ENCODE results near the gene PLPP1.

The PLPP1 gene

GRCh38 chr5:55535199-55535905 lies 588 bp upstream of the PLPP1 start:
- peak overlapping the region; percentile 94 for H3K4me3 ChIP-seq (ENCODE audit: low read length)
- DNase-seq (ENCODE audit: low read depth): no peak
- TF ChIP-seq CTCF (conservative IDR thresholded peaks at IDR 0.05; ENCODE audit: low read length): no peak; the same call in 1 of the 2 replicates

DNA sequence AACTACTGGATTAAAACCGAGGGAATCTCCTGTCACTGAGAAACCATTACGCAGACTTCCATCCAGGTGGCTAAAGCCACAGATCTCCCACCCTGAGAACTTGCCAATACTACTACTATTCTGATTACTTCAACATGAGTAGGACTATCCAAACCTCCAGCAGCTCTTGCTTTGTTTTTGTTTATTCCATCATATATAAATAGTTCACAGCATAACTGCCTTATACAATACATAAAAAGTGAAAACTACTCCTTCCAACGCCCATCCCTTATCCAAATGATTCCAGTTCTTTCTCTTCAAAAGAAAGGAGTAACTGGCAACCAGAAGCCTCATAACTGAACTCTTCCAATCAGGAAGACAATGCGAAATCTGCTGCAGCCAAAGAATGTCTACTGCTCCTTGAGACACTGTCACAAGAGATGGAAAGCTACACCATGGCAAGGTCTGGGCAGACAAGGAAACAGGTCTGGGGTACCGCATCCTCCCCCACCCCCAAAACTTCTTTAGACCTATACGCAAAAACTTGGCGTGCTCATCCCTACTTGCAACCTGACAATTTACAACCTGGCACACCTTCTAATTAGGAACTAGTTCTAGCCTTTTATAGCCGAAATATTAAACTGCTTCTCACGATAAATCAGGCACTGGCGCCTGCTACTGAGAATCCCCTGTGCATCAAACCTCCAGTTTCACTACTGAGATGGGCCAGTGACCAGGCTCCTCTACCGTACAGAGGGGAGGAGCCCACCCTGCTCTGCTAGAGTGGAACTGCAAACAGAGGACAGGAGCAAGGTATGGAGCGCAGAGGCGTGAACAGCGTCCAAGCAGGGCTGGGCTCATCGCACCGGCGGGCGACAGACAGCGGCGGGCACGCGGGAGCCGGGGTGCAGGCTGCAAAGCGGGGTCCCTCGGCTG lies 986 bp downstream of the PLPP1 start:
- DNase-seq (ENCODE audit: low read depth): peak; percentile 33
- TF ChIP-seq CTCF (conservative IDR thresholded peaks at IDR 0.05; ENCODE audit: low read length): no peak
- peak overlapping the region; percentile 94 for H3K4me3 ChIP-seq (ENCODE audit: low read length)

DNA sequence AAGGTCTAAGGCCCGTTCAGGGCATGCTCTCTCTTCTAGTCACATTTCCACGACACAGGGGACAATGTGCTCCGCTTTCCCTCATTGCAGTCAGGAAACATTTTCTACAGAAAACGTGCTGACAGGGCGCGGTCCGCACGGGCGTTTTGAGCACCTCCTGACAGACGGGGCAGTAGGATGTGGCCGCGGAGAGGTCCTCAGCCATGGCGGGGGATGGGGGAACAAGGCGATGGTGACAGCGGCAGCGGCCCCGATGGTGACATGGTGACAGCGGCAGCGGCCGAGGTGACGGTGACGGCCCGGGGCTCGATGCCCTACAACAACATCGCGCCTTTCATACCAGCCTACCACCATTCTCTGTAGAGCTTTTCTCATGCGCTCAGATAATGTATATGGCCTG lies 4.1 kb downstream of the PLPP1 start:
- DNase-seq (ENCODE audit: low read depth): no peak
- TF ChIP-seq CTCF (conservative IDR thresholded peaks at IDR 0.05; ENCODE audit: low read length): no peak
- H3K4me3 ChIP-seq (ENCODE audit: low read length): no peak overlapping the region

DNA sequence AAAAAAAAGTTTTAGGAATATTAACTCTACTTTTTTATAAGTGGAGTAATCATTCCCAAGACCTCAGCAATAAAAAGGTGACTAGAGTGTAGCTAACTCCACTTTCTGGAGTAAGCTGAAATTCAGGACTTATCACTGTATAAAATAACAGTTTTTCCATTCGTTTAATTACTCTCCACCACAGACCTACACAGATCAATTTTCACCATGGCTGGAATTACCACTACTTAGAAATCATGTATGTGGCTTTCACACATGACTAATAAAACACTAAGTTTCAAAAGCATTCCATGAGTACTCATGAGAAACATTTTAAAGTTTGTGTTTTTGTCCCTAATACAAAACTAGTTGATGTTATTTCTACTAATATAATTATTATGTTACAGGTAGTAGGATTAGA lies 9.9 kb downstream of the PLPP1 start:
- no peak overlapping the region for H3K4me3 ChIP-seq (ENCODE audit: low read length)
- TF ChIP-seq CTCF (conservative IDR thresholded peaks at IDR 0.05; ENCODE audit: low read length): no peak
- DNase-seq (ENCODE audit: low read depth): no peak

- no peak for TF ChIP-seq CTCF (conservative IDR thresholded peaks at IDR 0.05; ENCODE audit: low read length)
- no peak for DNase-seq (ENCODE audit: low read depth)
Observed at GRCh38 chr5:55523293-55523692, 11.5 kb downstream of the PLPP1 start.

DNA sequence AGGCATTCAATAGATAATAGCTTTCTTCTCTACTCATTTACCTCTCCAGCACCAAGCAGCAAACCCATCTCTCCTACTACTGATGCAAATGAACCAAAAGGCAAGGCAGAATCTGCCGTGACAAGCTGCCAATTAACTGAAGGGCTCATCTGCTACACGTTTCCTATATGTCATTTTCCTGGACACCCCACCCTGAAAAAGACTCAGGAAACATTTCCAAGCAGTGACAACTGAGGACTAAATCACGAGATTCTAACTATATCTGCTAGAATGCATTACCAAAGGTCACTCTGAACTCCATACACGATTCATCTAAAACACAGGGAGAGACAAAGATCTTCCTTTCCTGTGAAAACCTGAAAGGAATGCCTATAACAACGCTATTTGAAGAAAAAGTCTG lies 12.9 kb downstream of the PLPP1 start:
- no peak for DNase-seq (ENCODE audit: low read depth)
- TF ChIP-seq CTCF (conservative IDR thresholded peaks at IDR 0.05; ENCODE audit: low read length): no peak

More at GRCh38 chr5:55523293-55523692, 11.5 kb downstream of the PLPP1 start:
- H3K4me3 ChIP-seq (ENCODE audit: low read length): no peak overlapping the region

More for the DNA sequence above, 12.9 kb downstream of the PLPP1 start:
- H3K4me3 ChIP-seq (ENCODE audit: low read length): no peak overlapping the region

Data from AG10803 (cell line).